CD4-positive, alpha-beta T cell treated with Interleukin-2 at 100 ng/mL for 4 hours (primary cell): ENCODE measurements around the gene NBDY.
A peak's percentile ranks its signal among the peaks of the same experiment; 100 is the strongest.

Source experiments
- DNase-seq: peaks from one replicate; pipeline ENCODE4 v3.0.0-alpha.2; 2020; ENCODE audit warnings: low spot score

The NBDY gene

DNA sequence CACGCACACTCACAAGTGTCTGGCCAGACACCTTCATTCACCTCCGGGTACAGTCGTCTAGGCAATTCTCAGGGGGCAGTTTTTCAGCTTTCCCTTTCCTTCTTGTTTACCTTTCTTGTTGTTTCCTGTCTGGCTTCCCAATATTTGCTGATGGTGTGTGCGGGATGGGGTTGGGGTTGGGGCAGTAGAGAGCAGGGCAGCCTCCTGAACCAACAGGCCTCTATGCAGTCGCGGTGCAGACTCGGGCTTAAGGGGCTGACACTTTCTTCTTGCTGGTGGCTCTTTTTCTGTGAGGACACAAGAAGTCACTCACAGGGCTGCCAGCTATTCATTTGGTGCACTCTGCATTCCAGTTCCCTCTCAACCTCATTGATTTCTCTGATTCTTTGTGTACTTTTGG lies 56.4 kb downstream of the NBDY start:
- no peak for DNase-seq

DNA sequence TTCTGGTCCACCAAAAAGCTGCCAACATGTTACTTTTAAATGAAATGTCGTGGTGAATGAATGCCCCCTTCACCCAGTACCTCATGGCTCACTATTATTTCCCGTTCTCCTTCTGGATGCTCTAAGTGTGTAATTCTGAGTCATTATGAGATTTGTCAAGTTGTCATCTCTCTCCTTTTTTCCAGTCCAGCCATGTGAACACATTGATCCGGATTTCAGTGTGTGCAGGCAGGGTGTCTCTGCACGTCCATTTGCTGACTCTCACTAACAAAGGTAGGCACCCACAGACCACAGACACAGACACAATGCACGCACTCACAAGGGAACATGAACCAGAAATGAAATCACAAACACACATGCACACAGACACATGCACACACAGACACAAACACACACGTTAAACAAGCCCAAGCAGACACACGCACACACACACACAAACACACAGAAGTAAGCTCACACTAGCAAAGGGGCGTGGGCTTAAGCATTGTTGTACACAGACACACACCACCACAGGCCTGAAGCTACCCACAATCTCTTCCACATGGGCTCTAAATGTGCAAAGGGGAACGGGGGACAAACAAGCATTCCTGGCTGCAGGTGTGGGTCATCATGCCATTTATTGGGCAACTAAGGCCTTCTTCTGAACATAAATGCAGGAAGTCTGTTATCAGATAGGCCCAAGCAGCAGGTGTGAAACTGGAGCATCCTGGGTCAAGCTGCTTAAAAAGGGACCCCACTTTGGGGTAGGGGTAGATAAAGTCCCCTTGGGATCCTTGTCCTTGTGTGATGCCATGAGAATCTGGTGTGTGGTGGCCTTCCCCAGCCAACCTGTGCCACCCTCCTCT lies 58.1 kb downstream of the NBDY start:
- DNase-seq = no peak

GRCh38 chrX:56787734-56788152 lies 58.7 kb downstream of the NBDY start:
- DNase-seq = no peak

- DNase-seq = no peak
Observed at GRCh38 chrX:56788229-56788628, 59.2 kb downstream of the NBDY start.

- no peak for DNase-seq
Observed at GRCh38 chrX:56788717-56789122, 59.7 kb downstream of the NBDY start.

DNA sequence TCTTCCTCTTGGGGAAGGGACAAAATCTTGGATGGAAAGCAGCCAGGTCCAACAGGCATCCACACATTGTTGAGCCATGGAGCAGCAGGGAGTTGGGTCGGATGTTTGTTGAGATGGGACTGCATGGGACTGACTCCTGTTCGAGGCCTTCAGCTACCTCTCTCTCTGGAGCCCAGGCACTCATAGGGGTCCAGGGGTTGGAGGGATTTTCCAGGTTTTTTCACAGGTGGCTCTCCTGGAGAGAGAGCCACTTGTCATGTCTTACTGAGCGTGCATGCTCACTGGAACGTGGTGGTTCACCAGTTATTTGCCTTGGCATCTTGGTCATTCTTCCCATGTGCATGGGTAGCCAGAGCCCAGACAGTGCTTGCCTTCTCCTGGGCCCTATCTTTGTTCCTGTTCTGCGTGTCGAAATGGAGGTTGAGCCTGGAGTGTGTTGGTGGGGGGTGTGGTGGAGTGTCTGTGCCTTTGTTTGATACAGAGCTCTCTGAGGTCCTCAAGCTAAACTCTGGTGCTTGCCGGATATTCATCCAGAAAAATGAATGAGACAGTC lies 60.6 kb downstream of the NBDY start:
- no peak for DNase-seq

GRCh38 chrX:56790778-56791177 lies 61.7 kb downstream of the NBDY start:
- DNase-seq = no peak

GRCh38 chrX:56791456-56791855 lies 62.4 kb downstream of the NBDY start:
- DNase-seq = no peak

GRCh38 chrX:56792270-56793111 lies 63.4 kb downstream of the NBDY start:
- no peak for DNase-seq

GRCh38 chrX:56793112-56793430 lies 64.0 kb downstream of the NBDY start:
- no peak for DNase-seq

DNA sequence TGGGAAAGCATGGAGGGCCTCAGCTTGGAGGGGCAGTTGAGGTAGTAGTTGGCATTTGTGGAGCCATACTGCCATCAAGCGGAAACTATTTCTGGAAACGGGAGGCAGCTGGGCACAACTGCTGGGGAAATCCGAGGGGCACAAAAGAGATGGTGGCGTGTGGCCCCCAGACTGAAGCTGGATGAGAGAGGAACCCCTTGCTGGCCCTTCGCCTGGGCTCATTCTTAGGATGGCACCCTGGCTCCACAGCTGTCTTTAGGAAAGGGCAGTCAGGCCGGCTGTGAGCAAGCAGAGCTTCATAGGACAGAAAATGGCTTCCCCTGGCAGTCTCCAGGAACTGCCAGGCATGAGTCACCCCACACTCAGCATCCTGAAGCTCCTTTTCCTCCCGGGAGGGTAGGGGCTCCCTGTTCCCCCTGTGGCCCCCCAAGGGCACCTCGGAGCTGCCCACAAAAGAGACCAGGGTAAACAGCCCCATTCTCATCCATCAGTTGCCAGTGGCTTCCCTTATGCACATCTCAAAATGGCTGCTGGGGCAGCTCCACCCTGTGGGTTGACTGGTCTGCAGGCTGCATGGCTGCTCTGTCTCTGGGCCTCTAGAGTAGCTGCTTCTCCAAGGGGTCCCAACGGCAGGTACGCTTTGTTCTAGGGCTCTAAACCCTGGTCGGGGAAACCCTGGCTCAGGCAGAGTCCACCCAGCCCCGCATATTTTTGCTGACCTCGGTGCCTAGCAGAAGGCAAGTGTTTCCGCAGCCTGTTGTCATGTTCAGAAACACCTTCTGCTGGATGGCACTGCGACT lies 64.7 kb downstream of the NBDY start:
- DNase-seq = no peak

- DNase-seq = no peak
Observed at GRCh38 chrX:56794404-56795230, 65.6 kb downstream of the NBDY start.

DNA sequence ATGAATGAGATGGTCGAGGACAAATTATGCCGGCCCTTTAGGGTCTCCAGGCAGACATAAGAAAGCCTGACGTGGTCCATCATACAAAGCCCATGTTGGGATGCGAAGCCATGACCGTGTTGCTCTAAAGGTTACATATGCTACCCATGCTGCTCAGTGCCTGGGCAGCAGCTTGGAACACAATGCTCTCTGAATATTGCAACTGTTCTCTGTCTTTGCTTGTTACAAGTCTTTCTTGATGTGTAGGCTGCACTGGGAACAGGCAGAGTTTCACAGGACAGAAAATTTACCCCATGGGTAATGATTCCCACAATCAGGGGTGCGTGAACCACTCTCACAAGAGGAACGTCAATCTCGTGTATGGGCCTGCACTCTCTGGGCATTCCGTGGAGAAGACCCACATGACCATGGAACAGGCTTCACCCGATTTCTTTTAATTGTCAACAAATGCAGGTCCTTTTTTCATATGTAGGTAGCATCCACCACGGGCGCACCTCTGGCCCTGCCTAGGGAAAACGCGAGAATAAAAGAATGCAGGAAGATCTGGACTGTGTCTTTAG lies 66.3 kb downstream of the NBDY start:
- DNase-seq = no peak

DNA sequence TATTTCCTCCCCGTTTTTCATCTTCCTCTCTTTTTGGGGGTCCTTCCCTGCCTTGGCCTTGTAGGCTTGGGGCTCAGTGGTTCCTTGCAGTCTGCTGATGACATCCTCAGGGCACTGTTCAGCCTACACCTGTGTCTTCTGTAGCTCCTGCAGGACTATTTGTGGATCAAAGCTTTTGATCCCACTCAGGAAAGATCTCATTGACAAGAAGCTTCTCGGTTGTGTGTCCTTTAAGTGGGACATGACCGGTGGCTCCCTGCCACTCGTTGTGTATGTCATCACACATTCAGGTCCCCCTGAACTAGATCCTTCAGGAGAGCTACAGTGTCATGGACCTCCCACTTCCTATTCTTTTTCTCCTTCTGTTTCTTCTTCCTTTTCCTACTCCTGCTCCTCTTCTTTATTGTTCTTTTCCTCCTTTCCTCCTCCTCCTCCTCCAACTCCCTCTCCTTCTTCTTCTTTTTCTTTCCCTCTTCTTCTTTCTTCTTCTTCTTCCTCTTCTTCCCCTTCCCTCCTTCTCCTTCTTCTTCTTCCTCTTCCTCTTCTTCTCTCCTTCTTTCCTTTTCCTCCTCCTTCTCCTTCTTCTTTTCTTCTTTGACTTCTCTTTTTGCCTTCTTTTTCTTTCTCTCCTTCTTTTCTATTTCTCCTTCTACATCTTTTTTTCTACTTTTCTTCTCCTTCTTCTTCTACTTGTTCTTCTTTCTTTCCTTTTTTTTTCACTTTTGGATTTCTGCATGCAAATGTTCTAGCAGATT lies 67.8 kb downstream of the NBDY start:
- DNase-seq = no peak

GRCh38 chrX:56797574-56798338 lies 68.7 kb downstream of the NBDY start:
- DNase-seq = no peak

DNA sequence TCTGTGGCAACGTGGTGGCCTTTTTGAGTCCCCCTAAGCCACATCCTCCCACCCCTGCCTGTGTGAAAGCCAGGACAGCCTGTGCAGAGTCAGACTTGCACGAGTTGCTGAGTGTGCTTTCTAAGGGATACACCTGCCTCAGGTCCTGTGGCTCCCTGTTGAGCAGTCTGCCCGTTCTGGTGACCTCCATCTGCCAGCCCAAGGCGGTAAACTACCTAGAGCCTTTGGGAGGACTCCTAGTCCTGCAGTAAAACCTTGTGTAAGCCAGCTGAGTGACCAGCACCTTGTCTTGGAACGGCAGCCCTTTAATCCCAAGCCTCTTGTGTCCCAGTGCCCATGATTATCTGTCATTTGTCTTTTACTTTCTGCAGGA lies 69.3 kb downstream of the NBDY start:
- DNase-seq = no peak

- no peak for DNase-seq
Observed at GRCh38 chrX:56798866-56799758, 70.1 kb downstream of the NBDY start.

DNA sequence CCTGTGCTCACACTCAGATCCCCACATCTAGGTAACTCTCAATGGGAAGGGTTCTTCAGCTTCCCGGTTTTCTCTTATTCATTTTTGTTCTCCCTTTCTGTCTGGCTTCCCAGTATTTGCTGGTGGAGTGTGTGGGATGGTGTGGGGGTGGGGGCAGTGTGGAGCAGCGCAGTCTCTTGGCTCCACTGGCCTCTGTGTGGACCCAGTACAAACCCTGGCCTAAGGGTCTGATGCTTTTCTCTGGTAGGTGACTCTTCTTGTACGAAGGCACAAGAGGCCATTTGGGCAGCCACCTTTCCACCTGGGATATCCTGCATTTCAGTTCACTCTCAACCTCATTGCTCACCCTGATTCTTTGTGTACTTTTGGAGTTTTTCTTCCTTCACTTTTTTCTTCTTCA lies 71.3 kb downstream of the NBDY start:
- DNase-seq = no peak

DNA sequence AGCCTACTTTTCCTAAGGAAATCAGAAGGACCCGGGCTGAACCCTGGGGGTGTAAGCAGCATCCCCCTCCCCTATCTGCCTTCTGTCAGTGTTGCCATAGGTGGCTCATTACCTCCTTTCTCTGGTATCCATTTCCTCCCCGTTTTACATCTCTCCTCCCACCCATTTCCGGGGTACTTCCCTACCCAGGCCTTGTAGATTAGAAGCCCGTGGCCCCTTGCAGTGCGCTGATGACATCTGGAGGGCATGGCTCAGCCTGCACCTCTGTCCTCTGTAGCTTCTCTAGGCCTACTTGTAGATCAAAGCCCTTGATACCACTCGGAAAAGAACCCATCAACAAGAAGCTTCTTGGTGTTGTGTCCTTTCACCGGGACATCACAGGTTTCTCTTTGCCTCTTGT lies 71.8 kb downstream of the NBDY start:
- peak; percentile 60 for DNase-seq
